HepG2 (cell line): ENCODE results near the gene RHOT2. TPM values are rescaled to one million over a fixed set of nuclear protein-coding genes. Genes with fewer than 3 reads are reported as not detected.
A peak's percentile ranks its signal among the peaks of the same experiment; 100 is the strongest.

ENCODE experiments used
- CBX2 ChIP-seq, 2 experiments: fragments of 200-600 bp in 1 of 2; sonication (generic); formaldehyde crosslinking in 1 of 2; IDR thresholded peaks; 2 replicates each; pipeline versions ENCODE4 v1.7.0 to v1.8.1; 2018 to 2022; ENCODE audit warnings: low read depth in 2 of 2, low read length in 1 of 2, mild to moderate bottlenecking in 1 of 2, missing genetic modification reagents in 1 of 2
- FOXP4 ChIP-seq: sonication (generic); formaldehyde crosslinking; IDR thresholded peaks from 2 replicates; pipeline ENCODE4 v1.4.0; 2020; ENCODE audit warnings: missing genetic modification reagents
- GMEB2 ChIP-seq: IDR thresholded peaks from 2 replicates; pipeline ENCODE4 v1.6.1; 2016; ENCODE audit warnings: missing biosample characterization, missing genetic modification reagents, low read depth
- PITX1 ChIP-seq: sonication (generic); formaldehyde crosslinking; IDR thresholded peaks from 2 replicates; pipeline ENCODE4 v1.5.1; 2020; ENCODE audit warnings: mild to moderate bottlenecking, missing genetic modification reagents
- PREB ChIP-seq: sonication (generic); formaldehyde crosslinking; IDR thresholded peaks from 2 replicates; pipeline ENCODE4 v1.4.0; 2020; ENCODE audit warnings: missing genetic modification reagents
- REPIN1 ChIP-seq: sonication (generic); formaldehyde crosslinking; IDR thresholded peaks from 2 replicates; pipeline ENCODE4 v1.8.0; 2022; ENCODE audit warnings: missing genetic modification reagents, low read depth, mild to moderate bottlenecking, borderline replicate concordance
- THAP9 ChIP-seq: sonication (generic); formaldehyde crosslinking; IDR thresholded peaks from 2 replicates; pipeline ENCODE4; 2020; ENCODE audit warnings: missing genetic modification reagents, mild to moderate bottlenecking, borderline replicate concordance
- ZBTB46 ChIP-seq: sonication (generic); formaldehyde crosslinking; IDR thresholded peaks from 2 replicates; pipeline ENCODE4 v1.4.0; 2020; ENCODE audit warnings: mild to moderate bottlenecking, missing genetic modification reagents, borderline replicate concordance
- ZNF609 ChIP-seq: sonication (generic); formaldehyde crosslinking; IDR thresholded peaks from 2 replicates; pipeline ENCODE4 v1.4.0; 2020; ENCODE audit warnings: mild to moderate bottlenecking, missing genetic modification reagents, borderline replicate concordance
- ZNF670 ChIP-seq: sonication (generic); formaldehyde crosslinking; IDR thresholded peaks from 2 replicates; pipeline ENCODE4 v1.8.0; 2022; ENCODE audit warnings: mild to moderate bottlenecking, missing genetic modification reagents, borderline replicate concordance
- ZNF841 ChIP-seq: sonication (generic); formaldehyde crosslinking; IDR thresholded peaks from 2 replicates; pipeline ENCODE4 v1.8.1; 2023; ENCODE audit warnings: missing genetic modification reagents, borderline replicate concordance
- polyA plus RNA-seq, 8 experiments: library from polyadenylated mRNA; depleted of rRNA in 3 of 8; stranded (reverse) in 7 of 8; unstranded in 1 of 8; fragments of >200 nt; fragmentation: Illumina TruSeq in 4 of 8; extraction: Trizol in 4 of 8; gene quantifications; 2 replicates each; pipeline versions ENCODE4 v1.2.1 to v1.2.3, GENCODE V29; 2011 to 2016; ENCODE audit warnings: low read depth in 4 of 8, missing spikeins in 1 of 8, mixed read lengths in 1 of 8; ENCODE audit not compliant: insufficient read depth in 1 of 8
- total RNA-seq, 5 experiments: library from RNA; depleted of rRNA; stranded (reverse); fragments of >200 nt; fragmentation: Illumina TruSeq; extraction: Trizol; gene quantifications; 2 replicates each; pipeline ENCODE4 v1.2.3, GENCODE V29; 2016; ENCODE audit warnings: low read depth in 1 of 5
- TF ChIP-seq, protein P1 (sequence below): sonication (generic); formaldehyde crosslinking; IDR thresholded peaks from 2 replicates; pipeline ENCODE4 v1.5.0; 2020; ENCODE audit warnings: missing genetic modification reagents, mild to moderate bottlenecking, borderline replicate concordance

The RHOT2 gene
- total and polyA plus RNA-seq, 2 of the 13 experiments (the other 11 are each of a cell fraction or from before 2014, with no cell fraction given) = 63.6 to 76.9 TPM

- no peak for TF ChIP-seq PREB (CRISPR knock-in tag)
- TF ChIP-seq PITX1 = 0 out of 2 replicates have a peak, but pooled peaks have one; percentile 10
- no peak for TF ChIP-seq ZNF670
- 0 out of 2 replicates have a peak, but pooled peaks have one; percentile 2 for TF ChIP-seq REPIN1
- TF ChIP-seq GMEB2 = no peak
- no peak for TF ChIP-seq ZNF841
- no peak for TF ChIP-seq ZBTB46
- no peak for TF ChIP-seq ZNF609 (CRISPR knock-in tag)
- TF ChIP-seq FOXP4 (CRISPR knock-in tag) = no peak
- no peak for TF ChIP-seq CBX2 (IDR thresholded peaks at IDR 0.05; ENCODE audit: low read depth, low read length)
- TF ChIP-seq CBX2 (CRISPR knock-in tag; IDR thresholded peaks at IDR 0.05; ENCODE audit: low read depth) = no peak
- TF ChIP-seq, protein P1, sequence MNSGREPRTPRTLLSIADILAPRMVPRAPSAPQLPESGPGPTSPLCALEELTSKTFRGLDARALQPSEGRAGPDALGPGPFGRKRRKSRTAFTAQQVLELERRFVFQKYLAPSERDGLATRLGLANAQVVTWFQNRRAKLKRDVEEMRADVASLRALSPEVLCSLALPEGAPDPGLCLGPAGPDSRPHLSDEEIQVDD (CRISPR knock-in tag) = no peak
- TF ChIP-seq THAP9 (CRISPR knock-in tag) = 0 out of 2 replicates have a peak, but pooled peaks have one; percentile 41
Observed at GRCh38 chr16:716200-716568, 48.3 kb downstream of the RHOT2 start (continued).
